NT2/D1 (cell line): Measurements from ENCODE around the gene SLC52A3.

Source experiments
- SUZ12 ChIP-seq: IDR thresholded peaks from 2 replicates; pipeline ENCODE4 v1.6.1; 2011; ENCODE audit not compliant: insufficient read length, insufficient read depth; ENCODE audit errors: extremely low read depth
- YY1 ChIP-seq: IDR thresholded peaks from 2 replicates; pipeline ENCODE4 v1.6.1; 2011; ENCODE audit not compliant: insufficient read length, insufficient read depth
- ZNF274 ChIP-seq: IDR thresholded peaks from 2 replicates; pipeline ENCODE4 v1.6.1; 2011; ENCODE audit warnings: mild to moderate bottlenecking, low read depth, low read length

DNA sequence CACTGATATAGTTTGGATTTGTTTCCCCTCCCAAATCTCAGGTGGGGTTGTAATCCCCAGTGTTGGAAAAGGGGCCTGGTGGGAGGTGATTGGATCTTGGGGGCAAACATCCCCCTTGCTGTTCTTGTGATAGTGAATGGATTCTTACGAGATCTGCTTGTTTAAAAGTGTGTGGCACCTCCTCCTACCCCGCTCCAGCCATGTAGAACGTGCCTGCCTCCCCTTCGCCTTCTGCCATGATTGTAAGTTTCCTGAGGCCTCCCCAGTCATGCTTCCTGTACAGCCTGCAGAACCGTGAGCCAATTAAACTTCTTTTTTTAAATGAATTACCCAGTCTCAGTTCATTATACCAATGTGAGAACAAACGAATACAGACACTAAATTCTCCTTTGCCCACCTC lies 26.7 kb downstream of the SLC52A3 start:
- TF ChIP-seq YY1 (no peak), ZNF274 (no peak), SUZ12 (no peak)
